GM18873 (cell line): ENCODE data around the gene CFAP141.
"Not testable (repeated sequence)": the region's sequence is repeated elsewhere in the genome, so short reads cannot be mapped to it uniquely, and the experiment has no call there.

Source experiments
- ATAC-seq: cut with Tn5 transposase; IDR thresholded peaks from one replicate; pipeline ENCODE4 v1.9.1; 2021; ENCODE audit warnings: mild to moderate bottlenecking, moderate library complexity, moderate number of reproducible peaks; ENCODE audit not compliant: unreplicated experiment, low FRiP score

The CFAP141 gene

GRCh38 chr1:154212083-154212482, 6.0 kb upstream of the CFAP141 start:
- ATAC-seq: no peak

- no peak for ATAC-seq
Observed at GRCh38 chr1:154208677-154209388, 2.7 kb upstream of the CFAP141 start.

- ATAC-seq: no peak
Observed at GRCh38 chr1:154207262-154207661, 1.1 kb upstream of the CFAP141 start.

- ATAC-seq: not testable (repeated sequence)
Observed at GRCh38 chr1:154205778-154206177, 355 bp downstream of the CFAP141 start.

- no peak for ATAC-seq
Observed at GRCh38 chr1:154199563-154199879, 6.6 kb downstream of the CFAP141 start.

- ATAC-seq: no peak
Observed at GRCh38 chr1:154198756-154199562, 7.2 kb downstream of the CFAP141 start.

- ATAC-seq: no peak
Observed at GRCh38 chr1:154193821-154194220, 12.3 kb downstream of the CFAP141 start.

GRCh38 chr1:154192476-154192875, 13.7 kb downstream of the CFAP141 start:
- ATAC-seq: no peak

GRCh38 chr1:154191990-154192461, 14.1 kb downstream of the CFAP141 start, which contains the start of gene TPM3:
TSS of gene TPM3 (minus strand) at chr1:154192100. CDS start at chr1:154192018, 82 bp downstream.
- ATAC-seq: no peak

- no peak for ATAC-seq
Observed at GRCh38 chr1:154190550-154190949, 15.6 kb downstream of the CFAP141 start.

- no peak for ATAC-seq
Observed at GRCh38 chr1:154186852-154187501, 19.2 kb downstream of the CFAP141 start.

GRCh38 chr1:154186177-154186576, 20.0 kb downstream of the CFAP141 start:
- ATAC-seq: no peak

GRCh38 chr1:154183046-154183915, 22.9 kb downstream of the CFAP141 start:
- ATAC-seq: peak; percentile 60

GRCh38 chr1:154182344-154183045, 23.6 kb downstream of the CFAP141 start:
- peak; percentile 30 for ATAC-seq

- ATAC-seq: no peak
Observed at GRCh38 chr1:154181944-154182343, 24.2 kb downstream of the CFAP141 start.

- no peak for ATAC-seq
Observed at GRCh38 chr1:154179946-154180687, 26.0 kb downstream of the CFAP141 start.

GRCh38 chr1:154178911-154179811, 27.0 kb downstream of the CFAP141 start:
- ATAC-seq: no peak

GRCh38 chr1:154178013-154178412, 28.1 kb downstream of the CFAP141 start:
- ATAC-seq: no peak
